ENCODE data around the gene TEDC1. TPM values are rescaled to one million over a fixed set of nuclear protein-coding genes. Genes with fewer than 3 reads are reported as not detected.

Gene TEDC1
- total RNA-seq, 1 experiment from 2014 or later = 29.0 TPM

- DNase-seq (ENCODE audit: low read depth) = no peak
Observed at GRCh38 chr14:105525326-105525725, 34.3 kb downstream of the TEDC1 start.

DNA sequence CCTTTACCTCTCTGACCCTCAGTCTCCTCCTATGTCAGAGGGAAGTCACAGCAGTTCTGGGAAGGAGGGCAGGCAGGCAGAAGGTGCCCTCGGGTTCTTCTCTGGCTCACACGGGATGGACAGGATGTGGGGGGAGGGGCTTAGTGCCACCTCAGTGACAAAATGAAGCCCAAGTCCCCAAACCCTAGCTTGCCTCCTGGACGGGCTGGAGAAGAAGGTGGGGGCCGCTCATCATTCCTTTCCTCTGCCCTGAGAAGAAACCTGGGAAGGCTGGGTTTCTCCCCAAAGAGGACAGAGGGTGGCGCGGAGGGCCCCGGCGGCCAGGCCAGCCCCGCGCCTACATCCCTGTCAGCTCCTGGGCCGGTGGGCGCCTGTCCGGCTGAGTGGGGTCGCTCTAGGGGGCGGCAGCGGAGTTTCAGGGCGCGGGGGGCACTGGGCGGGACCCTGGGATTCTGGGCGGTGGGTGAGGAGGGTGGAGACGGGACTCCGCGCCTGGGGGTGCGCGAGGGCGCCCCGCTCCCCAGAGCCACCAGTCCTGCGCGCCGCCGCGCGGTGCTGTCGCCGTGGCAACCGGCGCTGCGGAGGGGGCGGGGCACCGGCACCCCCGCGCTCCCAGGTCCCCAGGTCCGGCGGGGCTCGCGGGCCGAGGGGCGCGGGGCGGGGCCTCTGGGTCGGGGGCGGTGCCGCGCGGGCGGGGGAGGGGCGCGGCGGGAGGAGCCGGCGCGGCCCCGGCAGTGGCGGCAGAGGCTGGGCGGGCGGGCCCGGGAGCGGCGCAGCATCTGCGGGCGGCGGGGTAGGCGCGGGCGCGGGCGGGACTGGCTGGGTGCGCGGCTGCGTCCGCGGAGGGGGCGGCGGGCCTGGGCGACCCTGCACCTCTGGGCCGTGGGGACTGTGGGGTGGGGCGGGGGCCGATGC is 35.1 kb downstream of the TEDC1 start, which contains the start of gene TMEM121:
TMEM121 (plus strand) TSS at position 723 of the 915 bp plus-strand sequence. CDS start 2,252 bp downstream, outside the sequence.
- no peak for DNase-seq (ENCODE audit: low read depth)

DNA sequence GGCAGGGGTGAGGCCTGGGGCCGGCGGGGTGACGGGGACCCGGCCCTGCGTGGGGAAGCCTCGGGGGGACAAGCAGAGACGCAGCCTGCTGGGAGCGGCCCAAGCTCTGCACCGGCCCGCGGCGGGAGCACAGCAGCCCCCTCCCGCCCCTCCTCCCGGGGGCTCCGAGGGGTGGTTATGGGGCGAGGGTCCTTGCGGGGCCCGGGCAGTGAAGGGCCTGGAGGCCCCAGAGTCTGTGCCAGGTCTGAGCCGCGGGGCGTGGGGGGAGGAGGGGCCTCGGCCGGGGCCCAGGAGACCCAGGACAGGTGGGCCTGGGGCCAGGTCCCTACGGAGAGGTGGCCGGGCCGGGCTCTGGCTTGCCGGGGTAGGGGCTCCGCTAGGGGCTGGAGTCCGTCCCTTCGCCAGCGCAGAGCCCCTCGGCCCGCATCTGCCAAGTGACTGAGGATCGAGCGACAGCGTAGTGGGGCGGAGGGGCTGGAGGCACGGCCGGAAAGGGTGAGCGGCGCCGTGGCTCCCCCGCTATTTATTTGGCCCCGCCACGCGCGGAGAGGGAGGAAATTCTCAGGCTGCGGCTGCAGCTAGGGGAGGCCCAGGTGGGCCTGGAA is 35.8 kb downstream of the TEDC1 start:
- no peak for DNase-seq (ENCODE audit: low read depth)

- DNase-seq (ENCODE audit: low read depth) = no peak
Observed at GRCh38 chr14:105527381-105527825, 36.4 kb downstream of the TEDC1 start.

DNA sequence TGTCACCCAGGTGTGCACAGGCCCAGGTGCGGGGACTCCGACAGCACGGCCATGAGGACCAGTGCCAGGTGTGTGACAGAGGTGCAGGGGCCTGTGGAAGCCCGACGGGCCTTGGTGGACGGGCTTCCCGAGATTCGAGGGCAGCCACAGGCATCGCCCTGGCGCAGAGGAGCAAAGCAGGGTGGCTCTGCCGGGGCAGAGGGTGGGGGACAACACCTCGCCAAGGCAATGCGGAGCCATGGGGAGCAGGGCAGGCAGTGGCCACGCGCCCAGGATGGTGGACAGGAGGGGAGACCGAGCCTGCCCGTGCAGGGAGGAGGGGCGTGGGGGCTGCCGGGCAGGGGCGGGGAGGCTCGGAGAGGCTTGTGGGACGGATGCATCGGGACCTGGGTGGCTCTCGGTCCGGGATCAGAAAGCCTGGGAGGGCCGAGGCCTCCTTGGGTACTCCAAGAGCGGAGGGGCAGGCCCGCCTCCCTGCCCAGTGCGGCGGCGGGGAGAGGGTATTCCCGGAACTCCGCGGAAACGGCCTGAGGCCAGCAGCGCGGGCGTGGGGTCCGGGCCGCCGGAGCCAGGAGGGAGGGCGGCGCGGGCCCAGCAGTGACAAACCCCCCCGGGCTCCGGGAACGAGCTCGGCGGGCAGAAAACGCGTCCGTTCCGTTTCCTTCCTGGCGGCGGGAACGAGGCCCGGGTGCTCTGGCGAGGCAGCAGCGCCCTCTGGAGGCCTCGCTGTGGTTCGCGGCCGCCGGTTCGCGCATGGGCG is 37.0 kb downstream of the TEDC1 start:
- peak; percentile 57 for DNase-seq (ENCODE audit: low read depth)

DNA sequence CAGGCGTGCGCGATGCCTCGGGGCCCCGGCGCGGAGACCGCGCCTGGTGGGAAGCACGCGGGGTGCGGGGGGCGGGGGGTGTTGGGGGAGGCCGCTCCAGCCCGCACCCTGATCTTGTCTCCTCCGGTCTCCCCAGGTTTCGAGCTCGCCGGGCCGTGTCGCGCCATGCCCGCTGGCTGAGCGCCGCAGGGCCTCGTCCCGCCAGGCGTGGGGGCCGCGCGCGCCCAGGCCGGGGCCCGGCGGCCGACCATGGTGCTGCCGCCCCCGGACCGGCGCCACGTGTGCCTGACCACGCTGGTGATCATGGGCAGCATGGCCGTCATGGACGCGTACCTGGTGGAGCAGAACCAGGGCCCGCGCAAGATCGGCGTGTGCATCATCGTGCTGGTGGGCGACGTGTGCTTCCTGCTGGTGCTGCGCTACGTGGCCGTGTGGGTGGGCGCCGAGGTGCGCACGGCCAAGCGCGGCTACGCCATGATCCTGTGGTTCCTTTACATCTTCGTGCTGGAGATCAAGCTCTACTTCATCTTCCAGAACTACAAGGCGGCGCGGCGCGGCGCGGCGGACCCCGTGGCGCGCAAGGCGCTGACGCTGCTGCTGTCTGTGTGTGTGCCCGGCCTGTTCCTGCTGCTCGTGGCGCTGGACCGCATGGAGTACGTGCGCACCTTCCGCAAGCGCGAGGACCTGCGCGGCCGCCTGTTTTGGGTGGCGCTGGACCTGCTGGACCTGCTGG is 37.7 kb downstream of the TEDC1 start:
- no peak for DNase-seq (ENCODE audit: low read depth)

DNA sequence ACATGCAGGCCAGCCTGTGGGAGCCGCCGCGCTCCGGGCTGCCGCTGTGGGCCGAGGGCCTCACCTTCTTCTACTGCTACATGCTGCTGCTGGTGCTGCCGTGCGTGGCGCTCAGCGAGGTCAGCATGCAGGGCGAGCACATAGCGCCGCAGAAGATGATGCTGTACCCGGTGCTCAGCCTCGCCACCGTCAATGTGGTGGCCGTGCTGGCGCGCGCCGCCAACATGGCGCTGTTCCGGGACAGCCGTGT is 38.2 kb downstream of the TEDC1 start:
- no peak for DNase-seq (ENCODE audit: low read depth)

GRCh38 chr14:105529569-105530284 is 38.7 kb downstream of the TEDC1 start:
- no peak for DNase-seq (ENCODE audit: low read depth)

DNA sequence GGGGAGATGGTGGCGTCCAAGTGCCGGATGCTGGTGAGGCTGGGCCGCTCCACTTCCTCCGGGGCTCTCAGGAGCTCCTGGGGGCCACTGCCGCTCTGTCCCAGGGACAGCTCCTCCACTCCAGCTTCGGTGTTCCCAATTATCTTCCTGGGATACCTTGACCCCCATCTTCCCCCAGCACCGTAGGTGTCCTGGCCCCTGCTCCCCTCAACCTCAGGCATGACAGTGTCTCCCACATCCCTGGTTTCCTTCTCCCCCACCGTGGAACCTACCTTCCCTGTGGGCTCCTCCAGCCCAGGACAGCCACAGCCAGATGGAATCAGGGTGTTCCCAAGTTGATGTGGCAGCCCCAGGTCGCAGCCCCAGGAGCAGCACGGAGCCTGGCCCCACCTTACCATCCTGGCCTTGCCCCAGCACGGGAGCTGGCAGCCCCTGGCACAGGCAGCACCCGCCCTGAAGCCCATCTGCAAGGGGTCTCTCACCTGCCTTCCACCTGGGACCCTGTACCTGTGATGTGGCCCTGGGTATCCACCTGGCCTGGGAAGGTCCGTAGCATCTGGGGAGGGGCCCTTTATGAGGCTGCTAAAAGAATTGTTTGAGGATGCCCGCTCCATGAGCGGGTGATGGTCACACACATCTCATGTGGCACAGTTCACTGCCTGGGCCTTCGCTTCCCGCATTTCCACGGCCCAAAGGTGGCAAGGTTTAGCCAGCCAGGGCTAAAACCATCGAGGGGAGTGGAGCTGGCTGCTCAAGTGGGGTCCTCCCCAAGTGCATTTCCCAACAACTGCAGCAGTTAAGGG is 39.4 kb downstream of the TEDC1 start:
- DNase-seq (ENCODE audit: low read depth) = no peak

GRCh38 chr14:105531088-105531893 is 40.2 kb downstream of the TEDC1 start:
- DNase-seq (ENCODE audit: low read depth) = no peak

- no peak for DNase-seq (ENCODE audit: low read depth)
Observed at GRCh38 chr14:105531894-105532623, 41.0 kb downstream of the TEDC1 start.

DNA sequence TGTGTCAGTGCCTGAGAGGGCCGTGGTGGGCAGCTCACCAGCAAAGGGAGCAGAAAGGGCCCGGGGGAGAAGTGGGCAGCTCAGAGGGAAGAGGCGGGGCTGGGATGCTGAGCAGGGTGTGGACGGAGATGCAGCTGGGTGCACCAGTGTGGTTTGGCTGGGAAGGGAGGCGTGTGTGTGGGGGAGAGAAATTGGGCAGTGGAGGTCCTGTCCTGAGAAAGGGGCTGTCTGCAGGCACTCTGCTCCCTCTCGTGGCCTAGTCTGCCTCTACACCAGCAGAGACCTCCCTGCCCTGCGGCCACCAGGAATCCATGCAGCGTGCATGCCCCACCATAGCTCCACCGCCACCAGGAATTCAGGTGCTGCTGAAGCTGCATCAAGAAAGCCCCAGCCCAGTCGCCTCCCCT is 41.7 kb downstream of the TEDC1 start:
- DNase-seq (ENCODE audit: low read depth) = no peak

- DNase-seq (ENCODE audit: low read depth) = no peak
Observed at GRCh38 chr14:105533391-105533790, 42.3 kb downstream of the TEDC1 start.

DNA sequence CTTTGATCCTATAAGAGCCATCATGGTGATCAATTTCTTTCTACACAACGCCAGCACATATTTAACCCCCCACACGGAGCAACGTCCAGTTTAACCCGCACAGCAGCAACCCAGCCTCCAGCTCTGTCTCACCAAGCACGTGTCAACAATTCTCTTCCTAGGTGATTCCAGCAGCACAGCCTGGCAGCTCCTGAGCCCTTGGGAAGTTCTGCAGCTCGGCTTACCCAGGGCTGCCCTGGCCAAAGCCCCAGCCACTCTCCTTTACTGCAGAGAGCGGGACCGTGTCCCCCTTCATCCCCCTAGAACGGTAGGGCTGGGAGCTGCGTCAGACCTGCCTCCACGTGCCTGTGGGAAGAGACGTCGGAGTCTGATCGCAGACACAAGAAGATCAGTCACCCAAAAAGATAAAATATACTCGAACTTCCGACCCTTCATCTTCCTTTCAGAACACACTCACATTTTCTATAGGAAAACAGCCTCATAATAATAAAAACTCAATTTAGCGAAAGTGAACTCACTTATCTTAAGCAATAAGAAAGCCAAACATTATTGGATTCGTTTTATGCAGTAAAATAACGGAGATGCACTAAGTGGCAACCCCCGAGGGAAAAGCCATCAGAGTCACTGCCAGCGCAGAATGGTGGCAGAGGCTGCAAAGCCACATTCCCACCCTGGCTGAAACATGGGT is 42.9 kb downstream of the TEDC1 start:
- no peak for DNase-seq (ENCODE audit: low read depth)

DNA sequence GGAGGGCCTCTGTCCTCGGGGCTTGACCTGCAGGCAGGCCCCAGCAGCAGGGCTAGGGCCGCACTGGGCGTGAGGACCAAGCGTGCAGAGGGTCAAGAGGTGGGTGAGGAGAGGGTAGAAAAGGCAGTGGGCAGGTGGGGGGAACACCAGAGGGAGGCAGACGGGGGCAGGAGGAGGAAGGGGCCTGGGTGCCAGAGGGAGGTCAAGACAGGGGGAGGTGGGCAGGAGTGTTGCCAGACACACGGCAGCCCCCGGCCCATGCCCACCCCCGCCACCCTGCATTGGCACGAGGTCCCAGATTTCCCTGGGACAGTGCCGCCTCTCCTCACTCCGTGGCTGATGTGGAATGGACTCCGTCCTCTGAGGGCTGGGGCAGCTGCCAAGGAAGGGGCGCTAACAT is 43.5 kb downstream of the TEDC1 start:
- no peak for DNase-seq (ENCODE audit: low read depth)

- no peak for DNase-seq (ENCODE audit: low read depth)
Observed at GRCh38 chr14:105536051-105536450, 45.0 kb downstream of the TEDC1 start.

- DNase-seq (ENCODE audit: low read depth) = no peak
Observed at GRCh38 chr14:105536691-105537579, 45.9 kb downstream of the TEDC1 start.
